SJCRH30 (cell line): ENCODE measurements around the gene WDFY2. TPM values are rescaled to one million over a fixed set of nuclear protein-coding genes. Genes with fewer than 3 reads are reported as not detected.
"Not testable (repeated sequence)": the region's sequence is repeated elsewhere in the genome, so short reads cannot be mapped to it uniquely, and the experiment has no call there.

Source experiments
- DNase-seq, 2 experiments: peaks; one replicate each; pipeline ENCODE4 v3.0.0-alpha.2; 2015 to 2020
- H3K27ac ChIP-seq: fragments of 250-450 bp; sonication (Bioruptor Pico); 2 replicates; pipeline ENCODE4 v1.5.1; 2020; ENCODE audit warnings: mild to moderate bottlenecking, moderate library complexity
- H3K27me3 ChIP-seq: fragments of 250-450 bp; sonication (Bioruptor Pico); 2 replicates; pipeline ENCODE4 v1.5.1; 2020; ENCODE audit warnings: mild to moderate bottlenecking, moderate library complexity
- H3K36me3 ChIP-seq: fragments of 250-450 bp; sonication (Bioruptor Pico); 2 replicates; pipeline ENCODE4 v1.5.1; 2020; ENCODE audit warnings: mild to moderate bottlenecking, moderate library complexity
- H3K4me1 ChIP-seq: fragments of 250-450 bp; sonication (Bioruptor Pico); 2 replicates; pipeline ENCODE4 v1.5.1; 2020; ENCODE audit warnings: mild to moderate bottlenecking, moderate library complexity
- H3K4me3 ChIP-seq: fragments of 250-450 bp; sonication (Bioruptor Pico); 2 replicates; pipeline ENCODE4 v1.5.1; 2020; ENCODE audit warnings: mild to moderate bottlenecking, moderate library complexity
- H3K9me3 ChIP-seq: fragments of 250-450 bp; sonication (Bioruptor Pico); replicated peaks from 2 replicates; pipeline ENCODE4 v1.5.1; 2020; ENCODE audit warnings: mild to moderate bottlenecking, moderate library complexity
- total RNA-seq: library from RNA; depleted of rRNA; stranded (reverse); fragments of >200 nt; shearing (Covaris generic); gene quantifications from 2 replicates; pipeline ENCODE4 v1.2.3, GENCODE V29; 2014; rRNA removed

WDFY2 gene, protein sequence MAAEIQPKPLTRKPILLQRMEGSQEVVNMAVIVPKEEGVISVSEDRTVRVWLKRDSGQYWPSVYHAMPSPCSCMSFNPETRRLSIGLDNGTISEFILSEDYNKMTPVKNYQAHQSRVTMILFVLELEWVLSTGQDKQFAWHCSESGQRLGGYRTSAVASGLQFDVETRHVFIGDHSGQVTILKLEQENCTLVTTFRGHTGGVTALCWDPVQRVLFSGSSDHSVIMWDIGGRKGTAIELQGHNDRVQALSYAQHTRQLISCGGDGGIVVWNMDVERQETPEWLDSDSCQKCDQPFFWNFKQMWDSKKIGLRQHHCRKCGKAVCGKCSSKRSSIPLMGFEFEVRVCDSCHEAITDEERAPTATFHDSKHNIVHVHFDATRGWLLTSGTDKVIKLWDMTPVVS
- total RNA-seq, result 11.2 and 13.2 TPM in 2 replicates

DNA sequence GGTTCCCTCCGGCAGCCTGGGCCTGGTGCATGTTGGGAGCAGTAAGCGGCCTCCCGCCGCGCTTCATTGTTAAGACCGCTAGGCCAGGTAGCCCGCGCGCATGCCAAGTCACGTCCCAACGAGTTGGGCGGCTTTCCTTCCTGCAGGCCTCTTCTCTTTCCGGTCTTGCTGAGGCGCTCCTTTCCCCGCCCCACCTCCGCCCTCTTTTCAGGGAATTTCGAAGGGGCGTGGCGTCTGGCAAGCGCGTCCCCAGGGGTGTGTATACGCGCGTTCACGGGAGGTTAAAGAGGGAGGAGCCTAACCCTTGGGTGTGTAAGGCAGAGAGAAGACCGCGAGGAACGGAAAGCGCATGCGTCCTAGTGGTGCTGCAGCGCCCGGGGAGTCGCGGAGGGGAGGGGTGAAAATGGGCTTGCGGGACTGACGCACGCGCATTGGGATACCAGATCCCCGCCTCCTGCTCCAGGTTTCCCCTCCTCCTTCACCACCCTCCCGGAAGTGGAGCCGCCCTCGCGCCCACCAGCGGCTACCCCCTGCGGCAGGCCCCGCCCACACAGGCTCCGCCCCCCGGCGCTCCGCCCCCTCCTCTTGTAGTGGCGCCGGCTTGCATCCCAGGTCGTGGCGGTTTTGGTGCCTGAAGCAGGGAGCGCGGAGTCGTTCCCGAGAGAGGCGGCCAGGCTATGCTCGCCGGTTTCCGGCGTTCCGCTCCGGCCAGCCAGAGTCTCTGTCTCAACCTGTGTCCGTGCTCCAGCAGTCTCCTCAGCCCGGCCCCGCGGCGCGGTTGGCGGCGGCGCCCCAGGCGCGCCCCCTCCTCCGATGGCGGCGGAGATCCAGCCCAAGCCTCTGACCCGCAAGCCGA, at the start of gene WDFY2:
Gene WDFY2 (plus strand): TSS at position 588 of the 856 bp plus-strand sequence. CDS start 226 bp downstream, at position 814.
- Histone ChIP-seq H3K4me1 (peaks cover 6% of the 10 kb centered on the region; the same call in 1 of the 2 replicates), H3K4me3 (peak within 1 kb of the TSS; percentile 86), H3K27ac (peak within 1 kb of the TSS; percentile 76), H3K27me3 (no peaks in the 10 kb centered on the region), H3K9me3 (no peaks in the 10 kb centered on the region), H3K36me3 (no peaks in the 10 kb centered on the region)
- DNase-seq, result peak; percentile 100

DNA sequence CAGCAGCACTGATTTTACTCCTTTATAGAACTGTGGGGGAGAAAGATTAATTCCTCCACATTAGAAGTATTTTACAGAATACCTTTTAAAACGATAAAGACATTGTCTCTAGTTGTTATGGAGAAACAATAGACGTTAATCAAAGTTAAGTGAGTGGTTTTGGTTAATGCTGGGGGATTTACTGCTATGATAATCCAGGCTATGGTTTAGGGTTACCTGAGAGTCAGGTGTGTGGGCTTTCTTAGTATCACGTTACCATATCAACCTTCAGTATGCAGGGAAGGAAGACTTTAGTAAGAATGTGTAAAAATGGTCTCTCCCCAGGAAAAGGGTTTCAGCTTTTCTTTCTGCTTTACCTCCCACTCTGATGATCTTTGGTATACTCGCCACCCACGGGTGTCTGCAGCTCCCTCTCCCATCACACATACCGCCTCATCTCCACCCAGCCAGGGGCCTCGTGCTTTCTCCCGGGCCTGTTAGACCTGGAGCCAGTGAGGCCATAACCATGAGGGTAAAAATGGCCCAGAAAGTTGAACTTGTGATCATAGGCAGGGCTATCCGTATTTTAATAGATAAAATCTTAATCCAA, 45.6 kb upstream of the WDFY2 start:
- H3K9me3 ChIP-seq, result no peaks in the 10 kb centered on the region
- no peaks in the 10 kb centered on the region for H3K27me3 ChIP-seq
- no peaks in the 10 kb centered on the region for H3K36me3 ChIP-seq
- H3K4me1 ChIP-seq, result peaks cover 29% of the 10 kb centered on the region
- no peak overlapping the region for H3K4me3 ChIP-seq
- DNase-seq, result peak in 1 of 2 experiments; percentile 34
- H3K27ac ChIP-seq, result no peak overlapping the region

DNA sequence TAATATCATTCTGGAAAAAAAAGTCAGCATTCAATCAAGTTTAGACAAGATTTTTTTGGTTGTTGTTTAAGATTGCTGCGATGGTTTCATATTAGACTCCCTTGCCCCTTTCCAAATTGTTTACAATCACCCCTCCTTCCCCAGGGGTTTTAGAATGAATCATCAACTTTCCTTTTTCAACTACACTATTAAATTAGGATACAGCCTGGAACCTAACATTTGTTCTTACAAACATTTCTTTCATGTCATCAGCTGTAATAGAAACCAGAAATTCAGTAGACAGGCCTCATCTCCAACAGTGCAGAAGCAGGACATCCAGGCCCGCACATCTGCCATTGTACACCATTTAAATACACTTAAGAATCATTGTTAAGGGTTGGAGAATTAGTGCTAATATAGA, 44.4 kb upstream of the WDFY2 start:
- Histone ChIP-seq H3K27me3 (no peaks in the 10 kb centered on the region), H3K4me3 (no peak overlapping the region), H3K27ac (no peak overlapping the region), H3K9me3 (no peaks in the 10 kb centered on the region), H3K4me1 (peaks cover 19% of the 10 kb centered on the region), H3K36me3 (no peaks in the 10 kb centered on the region)
- no peak for DNase-seq

DNA sequence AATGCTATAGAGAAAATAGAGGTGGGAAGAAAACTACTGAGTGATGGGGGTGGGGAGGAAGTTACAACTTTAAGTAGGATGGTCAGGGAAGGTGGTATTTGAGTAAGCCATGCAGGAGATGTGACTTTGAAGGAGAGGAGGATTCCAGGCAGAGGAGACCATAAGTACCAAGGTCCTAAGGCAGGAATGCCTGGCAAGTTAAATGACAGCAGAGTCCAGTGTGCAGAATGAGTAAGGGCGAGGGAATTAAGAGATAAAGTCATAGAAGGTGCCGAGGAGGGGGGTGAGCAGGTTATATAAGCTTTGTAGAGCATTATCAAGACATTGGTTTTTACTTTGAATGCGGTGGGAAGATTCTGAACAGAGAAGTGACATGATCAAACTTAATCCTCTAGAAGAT, 43.2 kb upstream of the WDFY2 start:
- H3K4me1 ChIP-seq, result peaks cover 13% of the 10 kb centered on the region
- H3K9me3 ChIP-seq, result no peaks in the 10 kb centered on the region
- no peaks in the 10 kb centered on the region for H3K27me3 ChIP-seq
- DNase-seq, result no peak
- H3K27ac ChIP-seq, result no peak overlapping the region
- H3K4me3 ChIP-seq, result no peak overlapping the region
- no peaks in the 10 kb centered on the region for H3K36me3 ChIP-seq

DNA sequence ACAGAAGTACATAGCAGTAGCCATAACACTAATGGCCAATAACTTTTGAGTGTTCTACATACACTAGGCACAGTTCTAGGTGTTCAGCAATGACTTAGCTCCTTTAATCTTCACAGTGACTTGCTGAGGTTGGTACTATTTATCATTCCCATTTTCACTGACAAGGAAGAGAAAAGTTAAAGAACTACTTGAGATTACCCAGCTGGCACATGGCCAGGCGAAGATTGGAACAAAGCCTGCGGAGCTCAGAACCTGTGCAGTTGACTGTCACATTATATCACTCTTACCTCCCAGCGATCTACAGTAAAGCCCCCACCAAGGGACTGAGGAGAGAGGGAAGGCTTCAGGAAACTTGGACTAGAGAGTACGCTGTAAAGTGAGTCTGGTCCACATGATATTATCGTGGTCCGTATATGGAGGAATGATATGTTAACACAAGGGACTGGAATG, 42.4 kb upstream of the WDFY2 start:
- Histone ChIP-seq H3K36me3 (no peaks in the 10 kb centered on the region), H3K9me3 (no peaks in the 10 kb centered on the region), H3K4me3 (peak overlapping the region; percentile 47), H3K27ac (no peak overlapping the region), H3K27me3 (no peaks in the 10 kb centered on the region), H3K4me1 (peaks cover 13% of the 10 kb centered on the region)
- peak in 1 of 2 experiments; percentile 26 for DNase-seq

DNA sequence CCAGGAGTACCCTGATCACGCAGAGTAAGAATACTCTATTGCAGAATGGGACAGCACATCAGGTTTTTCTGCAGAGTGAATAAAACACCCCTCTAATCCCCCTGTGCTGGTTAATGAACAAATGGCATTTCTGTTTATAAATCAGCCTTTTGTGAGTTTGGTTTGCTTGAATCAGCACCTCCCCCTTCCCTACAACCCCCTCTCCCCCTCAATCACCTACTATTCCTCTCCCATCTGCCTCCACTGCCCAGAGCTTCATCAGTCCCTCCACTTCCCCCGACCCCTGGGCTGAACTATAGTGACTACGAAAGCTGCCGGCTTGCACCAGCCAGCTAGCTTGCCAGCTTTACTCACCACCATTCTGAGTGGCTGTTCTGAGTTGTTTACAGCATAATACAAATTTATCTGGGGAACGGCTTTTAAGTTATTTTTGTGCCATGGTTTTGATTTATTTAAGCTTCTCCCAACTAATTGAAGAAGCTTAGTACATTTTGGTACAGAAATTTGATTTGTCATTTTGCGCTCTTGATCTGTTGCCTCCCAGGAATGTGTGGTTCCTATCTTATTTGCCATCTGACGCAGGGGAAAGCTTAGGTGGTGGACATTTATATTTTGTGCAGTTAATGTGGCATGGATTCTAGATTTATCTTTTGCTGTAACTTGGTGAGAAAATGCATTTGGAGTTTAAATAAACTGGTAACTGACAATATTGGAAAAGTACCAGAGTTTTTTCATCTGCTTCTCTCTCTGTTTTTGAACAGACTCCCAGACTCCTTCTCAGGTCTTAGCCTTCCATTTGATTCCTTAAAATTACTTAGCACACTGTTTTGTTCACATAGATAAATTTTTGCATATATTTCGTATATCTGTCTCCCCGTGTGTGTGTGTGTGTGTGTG, 41.7 kb upstream of the WDFY2 start:
- peak; percentile 39 to 64 for DNase-seq
- H3K36me3 ChIP-seq, result no peaks in the 10 kb centered on the region
- peaks cover 13% of the 10 kb centered on the region for H3K4me1 ChIP-seq
- no peak overlapping the region for H3K27ac ChIP-seq
- H3K9me3 ChIP-seq, result no peaks in the 10 kb centered on the region
- H3K27me3 ChIP-seq, result no peaks in the 10 kb centered on the region
- peak overlapping the region; percentile 47 for H3K4me3 ChIP-seq

DNA sequence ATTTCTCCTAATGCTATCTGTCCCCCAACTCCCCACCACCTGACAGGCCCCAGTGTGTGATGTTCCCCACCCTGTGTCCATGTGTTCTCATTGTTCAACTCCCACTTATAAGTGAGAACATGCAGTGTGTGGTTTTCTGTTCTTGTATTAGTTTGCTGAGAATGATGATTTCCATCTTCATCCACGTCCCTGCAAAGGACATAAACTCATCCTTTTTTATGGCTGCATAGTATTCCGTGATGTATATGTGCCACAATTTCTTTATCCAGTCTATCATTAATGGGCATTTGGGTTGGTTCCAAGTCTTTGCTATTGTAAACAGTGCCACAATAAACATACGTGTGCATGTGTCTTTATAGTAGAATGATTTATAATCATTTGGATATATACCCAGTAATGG, 38.8 kb upstream of the WDFY2 start:
- DNase-seq, H3K27ac ChIP-seq, H3K4me3 ChIP-seq, H3K4me1 ChIP-seq, H3K36me3 ChIP-seq, H3K9me3 ChIP-seq, H3K27me3 ChIP-seq: not testable (repeated sequence)

DNA sequence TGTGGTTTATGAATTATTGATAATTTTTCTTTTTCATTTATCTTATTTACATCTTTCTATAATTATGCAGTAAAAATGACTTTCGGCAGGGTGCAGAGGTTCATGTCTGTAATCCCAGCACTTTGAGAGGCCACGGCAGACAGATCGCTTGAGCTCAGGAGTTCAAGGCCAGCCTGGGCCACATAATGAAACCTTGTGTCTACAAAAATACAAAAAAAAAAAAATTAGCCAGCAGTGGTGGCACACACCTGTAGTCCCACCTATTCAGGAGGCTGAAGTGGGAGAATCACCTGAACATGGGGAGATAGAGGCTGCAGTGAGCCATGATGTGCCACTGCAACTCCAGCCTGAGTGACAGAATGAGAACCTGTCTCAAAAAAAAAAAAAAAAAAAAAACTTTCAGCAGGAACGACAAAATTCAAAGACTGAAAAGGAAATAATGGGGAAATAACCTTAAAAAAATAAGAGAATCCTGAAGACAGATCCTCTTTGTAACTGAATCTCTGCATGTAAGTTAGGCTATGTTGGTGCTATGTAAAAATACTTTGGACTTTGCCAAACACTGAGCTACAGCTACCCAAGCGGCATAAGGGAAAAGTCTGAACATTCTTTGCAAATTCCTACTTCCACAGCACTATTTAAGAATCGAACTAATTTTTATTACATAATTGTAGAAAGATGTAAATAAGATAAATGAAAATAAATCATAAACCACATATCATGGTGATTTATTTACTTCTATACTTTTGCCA, 36.7 kb upstream of the WDFY2 start:
- Histone ChIP-seq H3K4me3 (no peak overlapping the region), H3K27ac (no peak overlapping the region), H3K27me3 (no peaks in the 10 kb centered on the region), H3K9me3 (no peaks in the 10 kb centered on the region), H3K36me3 (no peaks in the 10 kb centered on the region), H3K4me1 (no peaks in the 10 kb centered on the region; the same call in 1 of the 2 replicates)
- DNase-seq, result no peak

DNA sequence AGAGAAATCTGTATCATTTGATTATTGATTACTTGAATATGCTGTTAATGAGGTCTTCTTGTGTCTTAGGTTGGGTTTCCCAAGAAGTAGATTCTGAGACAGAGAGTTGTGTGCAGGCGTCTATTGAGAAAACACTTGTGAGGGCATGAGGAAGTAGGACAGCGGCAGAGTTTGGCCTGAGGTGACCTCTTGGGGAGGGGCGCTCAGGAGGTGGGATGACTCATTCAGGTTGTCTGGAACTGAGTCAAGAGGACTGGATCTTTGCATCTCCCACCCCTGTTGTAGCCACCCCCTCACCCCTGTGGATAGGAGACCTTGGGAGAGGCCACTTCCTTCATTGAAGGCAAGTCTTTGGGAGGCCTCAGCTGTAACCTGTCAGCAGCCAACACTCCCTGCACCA, 35.2 kb upstream of the WDFY2 start:
- Histone ChIP-seq H3K27me3 (no peaks in the 10 kb centered on the region), H3K27ac (no peak overlapping the region), H3K4me1 (no peaks in the 10 kb centered on the region), H3K9me3 (no peaks in the 10 kb centered on the region), H3K4me3 (no peak overlapping the region), H3K36me3 (no peaks in the 10 kb centered on the region)
- no peak for DNase-seq

DNA sequence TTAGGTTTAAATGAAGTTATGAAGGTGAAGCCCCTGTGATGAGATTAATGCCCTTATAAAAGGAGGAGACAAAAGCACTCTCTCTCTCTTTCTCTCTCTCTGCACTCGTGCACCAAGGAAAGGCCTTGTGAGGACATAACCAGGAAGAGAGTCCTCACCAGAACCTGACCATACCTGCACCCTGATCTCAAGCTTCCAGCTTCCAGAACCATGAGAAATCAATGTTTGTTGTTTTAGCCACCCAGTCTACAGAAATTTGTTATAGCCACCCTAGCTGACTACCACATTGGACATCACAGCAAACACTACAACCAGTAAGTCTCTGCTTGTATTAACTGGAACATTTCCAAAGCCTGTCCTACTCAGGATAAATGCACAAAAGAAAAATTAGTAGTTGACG, 34.7 kb upstream of the WDFY2 start:
- H3K27me3 ChIP-seq, result no peaks in the 10 kb centered on the region
- no peaks in the 10 kb centered on the region for H3K4me1 ChIP-seq
- H3K9me3 ChIP-seq, result no peaks in the 10 kb centered on the region
- no peak for DNase-seq
- no peaks in the 10 kb centered on the region for H3K36me3 ChIP-seq
- H3K4me3 ChIP-seq, result no peak overlapping the region
- H3K27ac ChIP-seq, result no peak overlapping the region

DNA sequence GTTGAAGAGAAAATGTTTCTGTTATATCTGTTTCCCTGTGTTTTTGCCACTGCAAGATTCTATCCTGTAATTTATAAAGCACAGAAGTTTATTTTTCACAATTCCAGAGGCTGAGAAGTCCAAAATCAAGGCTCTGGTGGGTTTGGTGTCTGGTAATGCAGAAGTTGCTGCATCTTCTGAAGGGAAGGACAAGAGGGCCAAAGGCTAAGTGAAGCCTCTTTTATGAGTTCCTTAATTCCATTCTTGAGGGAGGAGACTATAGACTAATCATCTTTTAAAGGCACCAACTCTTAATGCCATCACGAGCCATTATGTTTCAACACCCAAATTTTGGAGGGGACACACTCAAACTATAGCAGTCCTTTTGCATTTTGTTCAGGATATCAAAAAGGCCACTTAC, 34.1 kb upstream of the WDFY2 start:
- no peak overlapping the region for H3K27ac ChIP-seq
- no peaks in the 10 kb centered on the region for H3K4me1 ChIP-seq
- no peak for DNase-seq
- H3K27me3 ChIP-seq, result no peaks in the 10 kb centered on the region
- no peaks in the 10 kb centered on the region for H3K36me3 ChIP-seq
- H3K9me3 ChIP-seq, result no peaks in the 10 kb centered on the region
- H3K4me3 ChIP-seq, result no peak overlapping the region

DNA sequence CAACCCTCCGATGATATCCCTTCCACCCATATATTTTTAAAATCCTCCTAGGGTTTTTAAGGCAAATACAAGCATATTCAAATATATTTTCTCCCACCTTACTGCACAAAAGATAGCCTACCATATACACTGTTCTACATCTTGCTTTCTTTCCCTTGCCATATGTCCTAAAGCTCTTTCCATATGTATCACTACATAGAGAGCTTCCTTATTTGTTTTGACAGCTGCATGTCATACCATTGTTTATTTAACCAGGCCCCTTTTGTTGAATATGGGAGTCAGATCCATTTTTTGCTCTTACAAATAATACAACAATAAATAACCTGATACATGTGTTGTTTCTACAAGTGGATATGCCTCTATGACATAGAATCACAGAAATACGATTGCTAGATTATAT, 32.8 kb upstream of the WDFY2 start:
- no peak overlapping the region for H3K27ac ChIP-seq
- DNase-seq, result no peak
- no peaks in the 10 kb centered on the region for H3K9me3 ChIP-seq
- no peak overlapping the region for H3K4me3 ChIP-seq
- no peaks in the 10 kb centered on the region for H3K4me1 ChIP-seq
- H3K36me3 ChIP-seq, result no peaks in the 10 kb centered on the region
- no peaks in the 10 kb centered on the region for H3K27me3 ChIP-seq

DNA sequence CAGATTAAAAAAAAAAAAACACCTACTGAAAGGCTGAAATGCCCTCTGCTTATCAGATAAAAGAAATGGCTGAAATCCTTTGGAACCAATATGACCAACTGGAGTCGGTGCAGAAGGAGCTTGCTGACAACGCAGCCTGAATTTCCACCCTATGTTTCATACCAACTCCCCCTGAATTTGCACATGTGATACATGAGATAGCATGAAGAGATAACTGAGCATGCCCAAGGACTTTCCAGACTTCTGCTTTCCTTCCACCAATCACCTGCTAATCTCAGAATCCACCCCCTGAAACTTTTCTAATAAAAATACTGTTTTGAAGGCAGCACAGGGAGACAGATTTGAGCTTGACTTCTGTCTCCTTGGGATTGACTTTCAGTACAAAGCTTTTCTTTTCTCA, 32.2 kb upstream of the WDFY2 start:
- H3K4me3 ChIP-seq, result no peak overlapping the region
- no peak for DNase-seq
- H3K27ac ChIP-seq, result no peak overlapping the region
- no peaks in the 10 kb centered on the region for H3K36me3 ChIP-seq
- H3K9me3 ChIP-seq, result no peaks in the 10 kb centered on the region
- no peaks in the 10 kb centered on the region for H3K4me1 ChIP-seq
- H3K27me3 ChIP-seq, result no peaks in the 10 kb centered on the region

DNA sequence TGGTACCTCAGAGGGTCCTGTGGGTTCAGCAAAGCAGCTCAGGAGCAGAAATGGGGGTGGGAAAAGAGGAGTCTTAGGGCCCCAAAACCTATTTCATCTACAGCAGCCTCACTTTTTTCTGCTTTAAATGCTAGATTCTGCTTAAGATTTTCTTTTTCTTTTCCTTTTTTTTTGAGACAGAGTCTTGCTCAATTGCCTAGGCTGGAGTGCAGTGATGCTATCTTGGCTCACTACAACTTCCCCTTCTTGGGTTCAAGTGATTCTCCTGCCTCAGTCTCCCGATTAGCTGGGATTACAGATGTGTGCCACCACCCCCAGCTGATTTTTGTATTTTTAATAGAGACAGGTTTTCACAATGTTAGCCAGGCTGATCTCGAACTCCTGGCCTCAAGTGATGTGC, 30.7 kb upstream of the WDFY2 start:
- Histone ChIP-seq H3K9me3 (no peaks in the 10 kb centered on the region), H3K4me3 (no peak overlapping the region), H3K27me3 (no peaks in the 10 kb centered on the region), H3K36me3 (no peaks in the 10 kb centered on the region), H3K27ac (no peak overlapping the region), H3K4me1 (no peaks in the 10 kb centered on the region)
- DNase-seq, result no peak
